VCaP (cell line): Measurements from ENCODE around the gene DUSP15.
A peak's percentile ranks its signal among the peaks of the same experiment; 100 is the strongest.

ENCODE experiments used
- H3K27ac ChIP-seq: fragments of 450-650 bp; 2 replicates; pipeline ENCODE4 v1.5.1; 2017
- TF ChIP-seq, protein P1 (sequence below): fragments of 450-650 bp; conservative IDR thresholded peaks from 2 replicates; pipeline ENCODE4 v1.5.1; 2017; ENCODE audit warnings: mild to moderate bottlenecking, moderate library complexity

Gene DUSP15

DNA sequence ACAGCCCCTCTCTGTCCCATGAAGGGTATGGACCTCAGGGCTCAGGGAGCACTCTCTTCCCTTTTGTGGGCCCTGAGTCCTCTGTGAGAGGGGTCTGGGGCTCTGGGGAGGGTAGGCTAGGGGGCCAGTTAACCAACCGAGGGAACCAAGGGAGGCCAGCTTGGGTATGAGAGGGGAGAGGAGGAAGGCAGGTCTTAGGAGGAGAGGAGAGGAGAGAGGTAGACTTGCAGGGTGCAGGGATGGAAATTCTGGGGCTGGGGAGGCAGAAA, 720 bp downstream of the DUSP15 start:
- TF ChIP-seq, protein P1, sequence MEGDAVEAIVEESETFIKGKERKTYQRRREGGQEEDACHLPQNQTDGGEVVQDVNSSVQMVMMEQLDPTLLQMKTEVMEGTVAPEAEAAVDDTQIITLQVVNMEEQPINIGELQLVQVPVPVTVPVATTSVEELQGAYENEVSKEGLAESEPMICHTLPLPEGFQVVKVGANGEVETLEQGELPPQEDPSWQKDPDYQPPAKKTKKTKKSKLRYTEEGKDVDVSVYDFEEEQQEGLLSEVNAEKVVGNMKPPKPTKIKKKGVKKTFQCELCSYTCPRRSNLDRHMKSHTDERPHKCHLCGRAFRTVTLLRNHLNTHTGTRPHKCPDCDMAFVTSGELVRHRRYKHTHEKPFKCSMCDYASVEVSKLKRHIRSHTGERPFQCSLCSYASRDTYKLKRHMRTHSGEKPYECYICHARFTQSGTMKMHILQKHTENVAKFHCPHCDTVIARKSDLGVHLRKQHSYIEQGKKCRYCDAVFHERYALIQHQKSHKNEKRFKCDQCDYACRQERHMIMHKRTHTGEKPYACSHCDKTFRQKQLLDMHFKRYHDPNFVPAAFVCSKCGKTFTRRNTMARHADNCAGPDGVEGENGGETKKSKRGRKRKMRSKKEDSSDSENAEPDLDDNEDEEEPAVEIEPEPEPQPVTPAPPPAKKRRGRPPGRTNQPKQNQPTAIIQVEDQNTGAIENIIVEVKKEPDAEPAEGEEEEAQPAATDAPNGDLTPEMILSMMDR = no peak
- peak overlapping the region; percentile 65; the same call in 1 of the 2 replicates for H3K27ac ChIP-seq

DNA sequence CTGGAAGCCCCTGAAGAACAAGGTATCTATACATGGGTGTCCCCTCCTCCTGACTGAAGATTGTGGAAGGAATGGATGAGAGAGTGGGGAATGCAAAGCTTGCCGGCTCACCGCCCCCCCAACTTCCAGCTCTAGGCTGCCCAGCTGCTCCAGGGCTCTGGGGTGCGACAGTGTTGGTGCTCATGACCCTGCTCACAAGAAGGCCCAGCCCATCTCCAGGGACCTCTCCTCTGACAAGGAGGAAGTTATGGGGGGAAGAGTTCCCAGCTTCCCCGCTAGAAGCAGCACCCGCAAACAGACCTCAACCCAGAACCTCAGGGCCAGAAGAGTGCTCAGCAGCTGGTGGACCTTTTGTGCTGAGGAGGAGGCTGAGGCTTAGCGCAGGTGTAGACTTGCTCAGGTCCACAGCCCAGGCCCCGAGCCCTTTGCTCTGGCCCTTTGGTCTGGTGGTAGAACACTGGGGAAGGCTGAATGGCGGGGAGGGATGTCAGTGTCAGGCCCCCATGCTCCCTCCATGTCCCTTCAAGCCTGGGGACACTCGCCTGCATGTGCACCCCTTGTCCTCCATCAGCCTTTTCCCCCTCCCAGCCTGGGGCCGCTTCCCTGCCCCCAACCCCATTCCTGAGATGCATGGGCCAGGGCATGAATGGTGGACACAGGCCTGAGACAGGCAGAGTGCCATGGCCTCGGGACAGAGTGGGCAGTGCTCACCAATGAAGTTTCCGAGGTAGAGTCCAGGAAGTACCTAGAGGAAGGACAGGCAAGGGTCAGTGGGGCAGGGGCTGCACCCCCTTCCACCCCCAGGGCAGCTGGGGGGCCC, 1.3 kb downstream of the DUSP15 start:
- no peak overlapping the region; the same call in 1 of the 2 replicates for H3K27ac ChIP-seq
- TF ChIP-seq, protein P1 = no peak

DNA sequence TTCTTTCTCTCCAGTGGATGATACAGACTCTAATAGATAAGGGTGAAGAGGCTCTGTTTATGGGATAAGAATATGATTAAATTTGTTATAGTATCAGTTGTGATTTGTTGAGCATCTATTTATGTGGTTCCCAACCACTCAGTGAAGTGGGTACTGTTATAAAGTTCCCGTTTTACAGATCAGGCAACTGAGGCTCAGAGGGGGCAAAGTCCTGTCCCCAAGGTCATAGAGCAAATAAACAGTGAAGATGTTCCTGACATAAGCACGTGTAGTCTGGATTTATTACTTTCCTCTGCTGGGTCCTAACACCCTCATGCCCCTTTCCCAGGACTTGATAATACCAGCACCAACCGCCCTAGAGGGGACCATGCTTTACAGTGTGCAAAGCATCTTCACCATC, 4.1 kb downstream of the DUSP15 start:
- no peak overlapping the region for H3K27ac ChIP-seq
- TF ChIP-seq, protein P1 = no peak

DNA sequence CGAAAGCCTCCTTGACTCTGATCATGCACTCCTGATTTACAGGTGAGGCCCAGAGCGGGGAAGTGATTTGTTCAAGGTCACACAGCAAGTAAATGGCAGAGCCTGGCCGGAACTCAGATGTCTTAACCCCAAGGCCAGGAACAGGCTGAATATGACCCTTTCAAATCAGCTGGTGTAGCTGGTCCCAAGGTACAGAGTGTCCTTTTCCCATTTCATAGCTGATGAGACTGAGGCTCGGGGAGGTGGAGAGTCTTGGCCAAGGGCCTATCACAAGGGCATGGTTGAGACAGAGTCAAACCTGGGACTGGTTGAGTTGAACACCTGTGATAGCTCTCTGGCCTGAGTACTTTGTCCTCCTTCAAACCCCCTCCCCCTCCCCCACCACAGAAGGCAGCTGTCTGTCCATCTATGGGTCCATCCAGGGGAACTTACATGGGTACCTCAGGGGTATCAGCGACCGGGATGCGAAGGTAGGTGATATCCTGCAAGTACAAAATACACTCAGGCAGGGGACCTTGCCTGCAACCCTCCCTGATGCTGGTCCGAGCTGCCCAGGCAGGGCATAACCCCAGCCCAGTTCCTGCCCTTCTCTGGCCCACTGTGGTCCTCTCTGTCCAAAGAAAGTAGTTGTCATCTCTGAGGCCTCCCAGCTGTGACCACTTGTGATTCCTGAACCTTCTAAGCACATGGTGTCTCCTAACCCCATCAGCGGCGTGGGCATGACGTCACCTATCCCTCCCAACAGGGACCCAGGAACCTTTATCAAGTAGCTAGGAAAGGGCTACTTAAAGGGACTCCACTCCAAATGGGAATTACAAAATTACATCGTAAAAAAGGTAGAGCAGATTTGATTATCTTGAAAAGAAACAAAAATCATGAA, 5.6 kb downstream of the DUSP15 start:
- TF ChIP-seq, protein P1 = no peak
- H3K27ac ChIP-seq = no peak overlapping the region

DNA sequence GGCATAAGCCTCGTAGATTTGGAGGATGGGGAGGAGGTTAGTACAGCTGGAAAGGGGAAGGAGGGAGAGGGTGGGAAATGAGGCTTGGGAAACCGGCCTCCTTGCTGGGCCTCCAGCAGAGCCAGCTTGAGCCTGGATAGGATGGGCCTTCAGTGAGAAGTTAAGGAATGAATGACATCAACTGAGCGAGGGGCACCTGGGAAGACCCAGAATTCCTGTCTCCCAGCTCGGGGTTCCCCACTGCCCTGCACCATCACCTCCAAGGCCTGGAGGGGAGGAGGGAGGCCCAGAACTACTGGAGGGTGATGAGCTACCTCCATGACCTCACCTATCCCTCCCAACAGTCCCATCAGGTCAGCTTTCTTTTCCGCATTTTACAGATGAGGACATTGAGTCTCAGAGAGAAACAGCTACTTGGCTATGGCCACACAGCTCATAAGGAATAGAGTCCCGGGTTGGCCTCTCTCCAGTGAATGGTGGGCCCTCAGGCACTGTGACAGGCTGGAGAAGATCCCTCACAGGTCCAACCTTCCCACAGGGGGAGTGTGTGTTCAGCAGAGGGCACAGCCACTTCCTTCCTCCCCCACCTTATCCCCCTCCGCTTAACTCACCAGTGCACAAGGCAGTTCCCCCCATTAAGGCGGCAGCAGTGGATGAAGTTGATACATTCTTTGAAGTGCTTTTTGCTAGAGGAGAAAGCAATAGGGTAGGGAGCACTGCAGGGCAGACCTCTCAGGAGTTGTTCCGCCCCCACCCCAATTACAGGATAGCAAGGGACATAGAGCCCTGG, 6.8 kb downstream of the DUSP15 start:
- H3K27ac ChIP-seq = no peak overlapping the region
- TF ChIP-seq, protein P1 = no peak

DNA sequence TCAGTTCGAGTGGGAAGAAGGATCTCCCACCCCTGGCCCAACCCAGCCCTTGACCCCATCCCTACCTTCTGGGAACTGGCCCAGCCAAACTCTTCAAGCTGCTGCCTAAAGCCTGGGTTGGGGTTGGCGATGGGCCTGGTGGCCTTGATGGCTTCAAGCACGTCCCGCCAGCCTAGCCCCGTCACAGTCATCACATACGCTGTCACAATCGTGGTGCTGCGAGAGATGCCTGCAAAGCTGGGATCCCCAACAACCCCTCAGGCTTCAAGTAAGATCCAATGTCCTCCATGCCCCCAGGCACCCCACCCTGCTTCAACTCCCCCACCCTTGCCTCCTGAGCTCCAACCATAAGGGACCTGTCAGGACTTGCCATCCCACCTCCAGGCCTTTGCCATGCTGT, 7.8 kb downstream of the DUSP15 start:
- TF ChIP-seq, protein P1 = no peak
- no peak overlapping the region for H3K27ac ChIP-seq

DNA sequence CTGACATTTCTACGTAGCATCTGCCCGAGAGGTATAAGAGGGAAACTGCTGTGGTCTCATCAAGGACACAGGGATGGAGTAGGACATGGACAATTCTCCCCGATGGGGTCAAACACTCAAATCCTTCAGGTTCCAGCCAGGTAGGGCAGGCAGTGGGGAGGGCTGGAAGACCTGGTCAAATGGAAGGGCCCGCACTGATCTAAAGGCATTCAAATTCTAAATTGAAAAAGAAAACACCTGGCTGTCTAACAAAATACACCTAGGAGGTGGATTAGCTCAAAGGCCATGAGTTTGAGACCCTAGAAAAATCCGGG, 8.2 kb downstream of the DUSP15 start:
- peak overlapping the region; percentile 53; the same call in 1 of the 2 replicates for H3K27ac ChIP-seq
- TF ChIP-seq, protein P1 = no peak
